H1 (cell line): Measurements from ENCODE around the gene FBXW5. TPM values are rescaled to one million over a fixed set of nuclear protein-coding genes. Genes with fewer than 3 reads are reported as not detected.

Experiments used
- CTCF ChIA-PET: fragments of 300-600 bp; sonication (Branson Sonifier 250); formaldehyde crosslinking; loops from one replicate; lab custom pipeline; 2021; ENCODE audit not compliant: partially characterized antibody; lab: Charles Lee
- POLR2A ChIA-PET: fragments of 300-600 bp; sonication (Branson Sonifier 250); formaldehyde crosslinking; loops from one replicate; lab custom pipeline; 2021; ENCODE audit warnings: inconsistent platforms; ENCODE audit not compliant: partially characterized antibody; lab: Charles Lee
- DNase-seq, 2 experiments: peaks; one replicate each; pipeline versions ENCODE4 v3.0.0 to v3.0.0-alpha.2; 2010 to 2022; ENCODE audit warnings: low spot score in 2 of 2, low read depth in 1 of 2, mixed read lengths in 1 of 2
- FAIRE-seq: peaks from 2 replicates; lab custom pipeline; 2011; peaks lifted over from hg19 to GRCh38; lab: Jason Lieb, UNC
- H2AFZ ChIP-seq: 2 replicates; pipeline ENCODE4 v1.8.1; 2012; ENCODE audit warnings: low read length, inconsistent platforms
- H2AK5ac ChIP-seq: 2 replicates; pipeline ENCODE4 v1.6.1; 2013; ENCODE audit warnings: low read depth, low read length
- H2BK120ac ChIP-seq: replicated peaks from 2 replicates; pipeline ENCODE3; 2013; ENCODE audit warnings: low read depth, low read length, inconsistent platforms
- H2BK12ac ChIP-seq: 2 replicates; pipeline ENCODE4 v1.6.1; 2013; ENCODE audit warnings: low read depth, low read length
- H2BK15ac ChIP-seq: 2 replicates; pipeline ENCODE4 v1.6.1; 2013; ENCODE audit warnings: low read length
- H2BK20ac ChIP-seq: 2 replicates; pipeline ENCODE4 v1.6.1; 2013; ENCODE audit warnings: low read length
- H2BK5ac ChIP-seq: 2 replicates; pipeline ENCODE4 v1.6.1; 2013; ENCODE audit warnings: low read depth, low read length
- H3K14ac ChIP-seq: 2 replicates; pipeline ENCODE4 v1.6.1; 2013; ENCODE audit warnings: inconsistent platforms; ENCODE audit not compliant: insufficient read length
- H3K18ac ChIP-seq: 2 replicates; pipeline ENCODE4 v1.6.1; 2013; ENCODE audit warnings: low read length; ENCODE audit errors: extremely low read depth
- H3K23ac ChIP-seq: 2 replicates; pipeline ENCODE4 v1.6.1; 2013; ENCODE audit warnings: inconsistent platforms; ENCODE audit not compliant: insufficient read length
- H3K23me2 ChIP-seq: 2 replicates; pipeline ENCODE4 v1.6.1; 2013; ENCODE audit warnings: low read depth, low read length
- H3K27ac ChIP-seq: 2 replicates; pipeline ENCODE4 v1.6.1; 2011; ENCODE audit warnings: low read depth, low read length, inconsistent platforms
- H3K27me3 ChIP-seq, 4 experiments: replicated peaks in 1 of 4; 1 replicate in 1 of 4; 2 replicates in 3 of 4; pipeline versions ENCODE4 v1.6.1 to v1.8.1; 2011 to 2013; ENCODE audit warnings: low read length in 3 of 4, mild to moderate bottlenecking in 3 of 4, inconsistent platforms in 2 of 4, mixed read lengths in 2 of 4, moderate library complexity in 1 of 4; ENCODE audit not compliant: control insufficient read depth in 3 of 4, insufficient read depth in 3 of 4; ENCODE audit errors: extremely low read depth in 1 of 4
- H3K36me3 ChIP-seq, 4 experiments: 2 replicates each; pipeline versions ENCODE4 v1.6.1 to v1.8.1; 2011 to 2013; ENCODE audit warnings: mild to moderate bottlenecking in 4 of 4, low read length in 3 of 4, moderate library complexity in 2 of 4, control low read depth in 1 of 4, inconsistent platforms in 1 of 4; ENCODE audit not compliant: insufficient read depth in 4 of 4, control insufficient read depth in 2 of 4
- H3K4ac ChIP-seq: replicated peaks from 2 replicates; pipeline ENCODE3; 2013; ENCODE audit warnings: low read length, low read depth, mixed read lengths, inconsistent platforms; ENCODE audit not compliant: insufficient read length
- H3K4me1 ChIP-seq, 4 experiments: replicated peaks in 1 of 4; 1 replicate in 1 of 4; 2 replicates in 3 of 4; pipeline versions ENCODE4 v1.6.1 to v1.8.1; 2011 to 2013; ENCODE audit warnings: low read length in 3 of 4, inconsistent platforms in 2 of 4, mixed read lengths in 1 of 4; ENCODE audit not compliant: insufficient read depth in 4 of 4, control insufficient read depth in 3 of 4
- H3K4me2 ChIP-seq, 2 experiments: 2 replicates each; pipeline versions ENCODE4 v1.6.1 to v1.8.1; 2011 to 2013; ENCODE audit warnings: low read depth in 2 of 2, low read length in 2 of 2, control low read depth in 1 of 2, inconsistent platforms in 1 of 2, mild to moderate bottlenecking in 1 of 2; ENCODE audit not compliant: insufficient read depth in 1 of 2
- H3K4me3 ChIP-seq, 4 experiments: fragments of 200-600, 300-600 bp in 1 of 4; sonication (generic), shearing (Covaris generic), sonication (Bioruptor Twin) in 1 of 4; 2 replicates each; pipeline versions ENCODE4 v1.5.1 to v1.8.1; 2011 to 2016; ENCODE audit warnings: low read length in 4 of 4, low read depth in 3 of 4, control low read depth in 2 of 4, inconsistent platforms in 2 of 4, mild to moderate bottlenecking in 2 of 4, mixed read lengths in 1 of 4, moderate library complexity in 1 of 4; ENCODE audit not compliant: insufficient read depth in 2 of 4; ENCODE audit errors: extremely low read depth in 1 of 4
- H3K56ac ChIP-seq: replicated peaks from 2 replicates; pipeline ENCODE3; 2013; ENCODE audit warnings: low read depth, mild to moderate bottlenecking, mixed read lengths, low read length, inconsistent platforms; ENCODE audit not compliant: insufficient read length
- H3K79me1 ChIP-seq: 2 replicates; pipeline ENCODE4 v1.6.1; 2013; ENCODE audit warnings: low read depth, low read length, control low read depth
- H3K79me2 ChIP-seq, 2 experiments: 2 replicates each; pipeline versions ENCODE4 v1.6.1 to v1.8.1; 2012 to 2013; ENCODE audit warnings: low read length in 2 of 2, mild to moderate bottlenecking in 2 of 2, inconsistent platforms in 1 of 2; ENCODE audit not compliant: insufficient read depth in 2 of 2, control insufficient read depth in 1 of 2
- H3K9ac ChIP-seq, 4 experiments: replicated peaks in 1 of 4; 1 replicate in 1 of 4; 2 replicates in 3 of 4; pipeline versions ENCODE4 v1.6.1 to v1.8.1; 2011 to 2013; ENCODE audit warnings: low read depth in 3 of 4, low read length in 3 of 4, control low read depth in 2 of 4, mild to moderate bottlenecking in 2 of 4, moderate library complexity in 2 of 4, inconsistent platforms in 1 of 4; ENCODE audit errors: extremely low read depth in 1 of 4
- H3K9me3 ChIP-seq, 2 experiments: 2 replicates each; pipeline versions ENCODE4 v1.6.1 to v1.8.1; 2012 to 2013; ENCODE audit warnings: mild to moderate bottlenecking in 2 of 2, moderate library complexity in 2 of 2, control low read depth in 1 of 2, inconsistent platforms in 1 of 2, low read depth in 1 of 2, low read length in 1 of 2, mixed read lengths in 1 of 2; ENCODE audit not compliant: insufficient read depth in 2 of 2
- H4K20me1 ChIP-seq, 2 experiments: replicated peaks in 1 of 2; 2 replicates each; pipeline versions ENCODE3 to v1.8.1; 2011 to 2013; ENCODE audit warnings: inconsistent platforms in 2 of 2, low read length in 2 of 2, mild to moderate bottlenecking in 1 of 2; ENCODE audit not compliant: insufficient read depth in 2 of 2, control insufficient read depth in 1 of 2
- H4K5ac ChIP-seq: 2 replicates; pipeline ENCODE4 v1.6.1; 2013; ENCODE audit warnings: low read length, low read depth, mixed read lengths, inconsistent platforms; ENCODE audit not compliant: insufficient read length
- H4K8ac ChIP-seq: 2 replicates; pipeline ENCODE4 v1.8.0; 2013; ENCODE audit warnings: mild to moderate bottlenecking, moderate library complexity, low read length, inconsistent platforms; ENCODE audit not compliant: insufficient read depth; ENCODE audit errors: extremely low read depth
- H4K91ac ChIP-seq: replicated peaks from 2 replicates; pipeline ENCODE3; 2013; ENCODE audit warnings: low read length, mixed read lengths, inconsistent platforms; ENCODE audit not compliant: insufficient read length
- CEBPB ChIP-seq: IDR thresholded peaks from 2 replicates; pipeline ENCODE4 v1.6.1; 2012; ENCODE audit warnings: low read depth, low read length
- CTBP2 ChIP-seq: IDR thresholded peaks from 2 replicates; pipeline ENCODE4 v1.7.0; 2011; ENCODE audit warnings: borderline replicate concordance, mild to moderate bottlenecking, moderate library complexity, mixed read lengths, low read length; ENCODE audit not compliant: insufficient read depth, insufficient read length
- E2F6 ChIP-seq: IDR thresholded peaks from 2 replicates; pipeline ENCODE4 v1.6.1; 2012; ENCODE audit warnings: inconsistent platforms
- EP300 ChIP-seq, 2 experiments: IDR thresholded peaks; 1 replicate in 1 of 2; 2 replicates in 1 of 2; pipeline ENCODE4 v1.6.1; 2011 to 2012; ENCODE audit warnings: low read depth in 2 of 2, low read length in 2 of 2, mild to moderate bottlenecking in 2 of 2, borderline replicate concordance in 1 of 2, inconsistent platforms in 1 of 2, moderate library complexity in 1 of 2
- MAX ChIP-seq: IDR thresholded peaks from 2 replicates; pipeline ENCODE4 v1.6.1; 2012; ENCODE audit warnings: inconsistent platforms
- POLR2AphosphoS5 ChIP-seq: IDR thresholded peaks from 2 replicates; pipeline ENCODE4 v1.6.1; 2011; ENCODE audit warnings: low read depth, low read length
- RBBP5 ChIP-seq: IDR thresholded peaks from 2 replicates; pipeline ENCODE4 v1.7.1; 2012; ENCODE audit warnings: low read depth, mild to moderate bottlenecking, inconsistent platforms, low read length, moderate library complexity, borderline replicate concordance
- RXRA ChIP-seq: IDR thresholded peaks from 2 replicates; pipeline ENCODE4 v1.6.1; 2011; ENCODE audit warnings: low read depth, mild to moderate bottlenecking, low read length, moderate library complexity; ENCODE audit not compliant: insufficient read depth
- SRF ChIP-seq: IDR thresholded peaks from 2 replicates; pipeline ENCODE4 v1.6.1; 2011; ENCODE audit warnings: mild to moderate bottlenecking, low read depth, low read length, moderate library complexity
- USF2 ChIP-seq: IDR thresholded peaks from 2 replicates; pipeline ENCODE4 v1.6.1; 2011; ENCODE audit warnings: low read length, improper control_type of control experiment
- ZNF274 ChIP-seq: IDR thresholded peaks from 2 replicates; pipeline ENCODE4 v1.7.0; 2012; ENCODE audit warnings: low read length, borderline replicate concordance; ENCODE audit errors: extremely low read depth
- WGBS, 2 experiments: shearing (Covaris generic) in 1 of 2; methylation state at CpG; one replicate each; pipeline versions ENCODE4 v1.1.6 to v1.1.7; 2013 to 2015; ENCODE audit warnings: low lambda C conversion rate in 2 of 2, mixed read lengths in 2 of 2, inconsistent platforms in 1 of 2, low coverage in 1 of 2, missing lambda C conversion rate in 1 of 2; ENCODE audit not compliant: insufficient replicate concordance in 2 of 2, insufficient coverage in 1 of 2, insufficient read length in 1 of 2; ENCODE audit errors: extremely low coverage in 1 of 2, missing lambda C conversion rate in 1 of 2; 5-methylcytosine and 5-hydroxymethylcytosine counted together
- polyA plus RNA-seq, 7 experiments: library from polyadenylated mRNA; depleted of rRNA in 3 of 7; stranded (reverse) in 5 of 7; unstranded in 2 of 7; fragments of >200 nt in 5 of 7; fragments of 200-250 nt in 2 of 7; gene quantifications; 1 replicate in 5 of 7; 2 replicates in 1 of 7; 4 replicates in 1 of 7; pipeline versions ENCODE4 v1.2.1 to v1.2.3, GENCODE V29; 2011 to 2013; ENCODE audit warnings: missing spikeins in 2 of 7, mixed read lengths in 2 of 7
- total RNA-seq: library from RNA; stranded (reverse); fragmentation: NEBNext Ultra II Directional; extraction: Animal tissue kit (Norgen Biotek cat#: 25700); gene quantifications from 2 replicates; pipeline ENCODE4 v1.2.1, GENCODE V29; 2021

FBXW5 gene
- total and polyA plus RNA-seq, 2 of the 8 experiments (the other 6 are each of a cell fraction or from before 2014, with no cell fraction given) = 49.0 to 71.0 TPM

- POLR2A ChIA-PET = interaction anchor here (1.8 kb wide), 1 partner anchor 24 kb away, joined by 3 read pairs; no protein-coding TSS in a partner anchor
- FAIRE-seq = no peak
- no peak for TF ChIP-seq POLR2AphosphoS5
- no peak for TF ChIP-seq EP300 (IDR thresholded peaks at IDR 0.05; ENCODE audit: borderline replicate concordance in 1 of 2, low read depth in 2 of 2, low read length in 2 of 2)
- no peak for TF ChIP-seq MAX
- TF ChIP-seq ZNF274 = no peak
- TF ChIP-seq RXRA = no peak
- TF ChIP-seq SRF = no peak
- TF ChIP-seq CTBP2 = no peak
- TF ChIP-seq USF2 = no peak
- no peak for TF ChIP-seq E2F6
- no peak for TF ChIP-seq RBBP5
- no peak for TF ChIP-seq CEBPB
Observed at GRCh38 chr9:136903041-136903554, 41.4 kb downstream of the FBXW5 start.

More at GRCh38 chr9:136903041-136903554, 41.4 kb downstream of the FBXW5 start:
- no peak overlapping the region for H4K91ac ChIP-seq
- no peak for DNase-seq
- H3K14ac ChIP-seq = no peak overlapping the region
- H3K23me2 ChIP-seq = no peaks in the 10 kb centered on the region
- H3K4me1 ChIP-seq = no peaks in the 10 kb centered on the region; a peak in 1 of 7 replicates
- H3K4me3 ChIP-seq = no peak overlapping the region
- H4K8ac ChIP-seq = no peak overlapping the region
- H3K4ac ChIP-seq = no peak overlapping the region
- H3K79me2 ChIP-seq = 0 out of 4 replicates have a peak, but pooled peaks cover 0 to under 1% of the 10 kb centered on the region in 2 experiments
- H3K9ac ChIP-seq = no peak overlapping the region
- CTCF ChIA-PET = interaction anchor here (0.7 kb wide), 1 partner anchor 209 kb away, joined by 4 read pairs; no protein-coding TSS in a partner anchor
- no peak overlapping the region for H2BK120ac ChIP-seq
- no peaks in the 10 kb centered on the region for H3K27me3 ChIP-seq
- H2AK5ac ChIP-seq = no peak overlapping the region
- no peak overlapping the region for H3K23ac ChIP-seq
- no peak overlapping the region for H2BK15ac ChIP-seq
- H2BK20ac ChIP-seq = no peak overlapping the region
- 84% methylated on average over 12 of the region's 12 CpGs; no CpG with 5 or more reads in 1 of the 2 experiments for WGBS, 2 experiments
- H3K9me3 ChIP-seq = no peaks in the 10 kb centered on the region
- peaks cover 13% of the 10 kb centered on the region for H3K79me1 ChIP-seq
- no peak overlapping the region for H2BK12ac ChIP-seq
- peaks cover 10 to 27% of the 10 kb centered on the region in 2 experiments for H4K20me1 ChIP-seq
- H2AFZ ChIP-seq = no peak overlapping the region
- H3K4me2 ChIP-seq = no peak overlapping the region
- no peak overlapping the region for H3K56ac ChIP-seq
- H3K36me3 ChIP-seq = peaks cover 9 to 35% (median 29%) of the 10 kb centered on the region in 4 experiments; a peak in 7 of 8 replicates
- H3K18ac ChIP-seq = no peak overlapping the region
- no peak overlapping the region for H3K27ac ChIP-seq
- H4K5ac ChIP-seq = no peak overlapping the region
- no peak overlapping the region for H2BK5ac ChIP-seq
